IPS-18c (cell line): ENCODE measurements around the gene NEAT1.

Experiments used
- H3K4me3 ChIP-seq: 2 replicates; pipeline ENCODE4 v1.7.0; 2013; ENCODE audit warnings: low read depth, mild to moderate bottlenecking, low read length, moderate library complexity; ENCODE audit not compliant: insufficient read depth
- H3K9me3 ChIP-seq: one replicate; pipeline ENCODE4 v1.6.1; 2013; ENCODE audit warnings: mild to moderate bottlenecking, low read length, moderate library complexity; ENCODE audit not compliant: control insufficient read depth, insufficient read depth

NEAT1 gene

GRCh38 chr11:65493367-65494176 lies 71.0 kb downstream of the NEAT1 start:
- no peak overlapping the region for H3K4me3 ChIP-seq
- H3K9me3 ChIP-seq = no peaks in the 10 kb centered on the region
